ENCODE data around the gene SHMT1. TPM values are rescaled to one million over a fixed set of nuclear protein-coding genes. Genes with fewer than 3 reads are reported as not detected.
"Not testable (repeated sequence)": the region's sequence is repeated elsewhere in the genome, so short reads cannot be mapped to it uniquely, and the experiment has no call there.

SHMT1 gene
- total and polyA plus RNA-seq, 2 donors (not counting 1 experiment from before 2014, with no cell fraction given), result 11.9 to 12.6 TPM

DNA sequence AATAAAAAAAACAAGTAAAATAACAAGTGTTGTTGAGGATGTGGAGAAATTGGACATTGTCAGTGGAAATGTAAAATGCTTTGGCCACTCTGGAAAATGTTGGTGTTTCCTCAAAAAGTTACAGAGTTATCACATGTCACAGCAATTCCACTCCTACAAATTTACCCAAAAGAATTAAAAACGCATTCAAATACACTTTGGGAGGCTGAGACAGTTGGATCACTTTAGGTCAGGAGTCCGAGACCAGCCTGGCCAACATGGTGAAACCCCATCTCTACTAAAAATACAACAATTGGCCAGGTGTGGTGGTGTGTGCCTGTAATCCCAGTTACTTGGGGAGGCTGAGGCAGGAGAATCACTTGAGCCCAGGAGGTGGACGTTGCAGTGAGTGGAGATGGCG is 54.1 kb downstream of the SHMT1 start:
- DNase-seq (ENCODE audit: low read depth in 2 of 2), result no peak
- Histone ChIP-seq H3K27ac (ENCODE audit: insufficient read depth, low read length) (no peak overlapping the region), H3K27me3 (ENCODE audit: control insufficient read depth, insufficient read depth, low read length) (no peaks in the 10 kb centered on the region), H2AFZ (ENCODE audit: low read length) (no peak overlapping the region), H3K4me2 (ENCODE audit: extremely low read depth, insufficient read depth, low read length) (no peak overlapping the region), H3K36me3 (ENCODE audit: control insufficient read depth, insufficient read depth, low read length) (peaks cover 9% of the 10 kb centered on the region), H3K9ac (ENCODE audit: insufficient read depth, low read length) (no peak overlapping the region), H3K4me3 (replicated peaks in 1 of 4; ENCODE audit: control extremely low read depth in 1 of 4, insufficient read depth in 1 of 4, low read depth in 3 of 4, low read length in 4 of 4) (no peak overlapping the region), H3K4me1 (ENCODE audit: control insufficient read depth, extremely low read depth, insufficient read depth, low read length) (peaks cover 4% of the 10 kb centered on the region), H3K9me3 (ENCODE audit: control insufficient read depth, insufficient read depth, low read depth, low read length) (no peaks in the 10 kb centered on the region), H4K20me1 (ENCODE audit: control insufficient read depth, extremely low read depth, insufficient read depth, low read length) (no peaks in the 10 kb centered on the region), H3K79me2 (ENCODE audit: control insufficient read depth, insufficient read depth, low read length) (peaks cover 40% of the 10 kb centered on the region)
- TF ChIP-seq, protein P1, sequence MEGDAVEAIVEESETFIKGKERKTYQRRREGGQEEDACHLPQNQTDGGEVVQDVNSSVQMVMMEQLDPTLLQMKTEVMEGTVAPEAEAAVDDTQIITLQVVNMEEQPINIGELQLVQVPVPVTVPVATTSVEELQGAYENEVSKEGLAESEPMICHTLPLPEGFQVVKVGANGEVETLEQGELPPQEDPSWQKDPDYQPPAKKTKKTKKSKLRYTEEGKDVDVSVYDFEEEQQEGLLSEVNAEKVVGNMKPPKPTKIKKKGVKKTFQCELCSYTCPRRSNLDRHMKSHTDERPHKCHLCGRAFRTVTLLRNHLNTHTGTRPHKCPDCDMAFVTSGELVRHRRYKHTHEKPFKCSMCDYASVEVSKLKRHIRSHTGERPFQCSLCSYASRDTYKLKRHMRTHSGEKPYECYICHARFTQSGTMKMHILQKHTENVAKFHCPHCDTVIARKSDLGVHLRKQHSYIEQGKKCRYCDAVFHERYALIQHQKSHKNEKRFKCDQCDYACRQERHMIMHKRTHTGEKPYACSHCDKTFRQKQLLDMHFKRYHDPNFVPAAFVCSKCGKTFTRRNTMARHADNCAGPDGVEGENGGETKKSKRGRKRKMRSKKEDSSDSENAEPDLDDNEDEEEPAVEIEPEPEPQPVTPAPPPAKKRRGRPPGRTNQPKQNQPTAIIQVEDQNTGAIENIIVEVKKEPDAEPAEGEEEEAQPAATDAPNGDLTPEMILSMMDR (conservative IDR thresholded peaks at IDR 0.05 in 1 of 2, IDR thresholded peaks at IDR 0.05 in 1 of 2; ENCODE audit: low read depth in 1 of 2, low read length in 2 of 2), result no peak
- no peak for TF ChIP-seq EZH2 (IDR thresholded peaks at IDR 0.05; ENCODE audit: low read length, missing control alignments)

DNA sequence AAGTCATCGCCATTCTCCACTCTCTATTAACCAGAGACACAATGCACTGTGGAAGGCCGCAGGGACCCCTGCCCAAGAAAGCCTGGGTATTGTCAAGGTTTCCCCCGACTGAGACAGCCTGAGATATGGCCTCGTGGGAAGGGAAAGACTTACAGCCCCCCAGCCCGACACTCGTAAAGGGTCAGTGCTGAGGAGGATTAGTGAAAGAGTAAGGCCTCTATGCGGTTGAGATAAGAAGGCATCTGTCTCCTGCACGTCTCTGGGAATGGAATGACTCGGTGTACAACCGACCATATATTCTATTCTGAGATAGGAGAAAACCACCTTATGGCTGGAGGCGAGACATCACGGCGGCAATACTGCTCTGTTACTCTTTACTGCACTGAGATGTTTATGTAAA is 60.1 kb downstream of the SHMT1 start:
- not testable (repeated sequence) for H3K4me2 ChIP-seq (ENCODE audit: extremely low read depth, insufficient read depth, low read length); H3K9me3 ChIP-seq (ENCODE audit: control insufficient read depth, insufficient read depth, low read depth, low read length); H3K4me1 ChIP-seq (ENCODE audit: control insufficient read depth, extremely low read depth, insufficient read depth, low read length); DNase-seq (ENCODE audit: low read depth in 2 of 2); H4K20me1 ChIP-seq (ENCODE audit: control insufficient read depth, extremely low read depth, insufficient read depth, low read length); H3K79me2 ChIP-seq (ENCODE audit: control insufficient read depth, insufficient read depth, low read length); H3K9ac ChIP-seq (ENCODE audit: insufficient read depth, low read length); H3K4me3 ChIP-seq (replicated peaks in 1 of 4; ENCODE audit: control extremely low read depth in 1 of 4, insufficient read depth in 1 of 4, low read depth in 3 of 4, low read length in 4 of 4); H3K27me3 ChIP-seq (ENCODE audit: control insufficient read depth, insufficient read depth, low read length); H2AFZ ChIP-seq (ENCODE audit: low read length); H3K27ac ChIP-seq (ENCODE audit: insufficient read depth, low read length)
- peaks cover 10% of the 10 kb centered on the region for H3K36me3 ChIP-seq (ENCODE audit: control insufficient read depth, insufficient read depth, low read length)

DNA sequence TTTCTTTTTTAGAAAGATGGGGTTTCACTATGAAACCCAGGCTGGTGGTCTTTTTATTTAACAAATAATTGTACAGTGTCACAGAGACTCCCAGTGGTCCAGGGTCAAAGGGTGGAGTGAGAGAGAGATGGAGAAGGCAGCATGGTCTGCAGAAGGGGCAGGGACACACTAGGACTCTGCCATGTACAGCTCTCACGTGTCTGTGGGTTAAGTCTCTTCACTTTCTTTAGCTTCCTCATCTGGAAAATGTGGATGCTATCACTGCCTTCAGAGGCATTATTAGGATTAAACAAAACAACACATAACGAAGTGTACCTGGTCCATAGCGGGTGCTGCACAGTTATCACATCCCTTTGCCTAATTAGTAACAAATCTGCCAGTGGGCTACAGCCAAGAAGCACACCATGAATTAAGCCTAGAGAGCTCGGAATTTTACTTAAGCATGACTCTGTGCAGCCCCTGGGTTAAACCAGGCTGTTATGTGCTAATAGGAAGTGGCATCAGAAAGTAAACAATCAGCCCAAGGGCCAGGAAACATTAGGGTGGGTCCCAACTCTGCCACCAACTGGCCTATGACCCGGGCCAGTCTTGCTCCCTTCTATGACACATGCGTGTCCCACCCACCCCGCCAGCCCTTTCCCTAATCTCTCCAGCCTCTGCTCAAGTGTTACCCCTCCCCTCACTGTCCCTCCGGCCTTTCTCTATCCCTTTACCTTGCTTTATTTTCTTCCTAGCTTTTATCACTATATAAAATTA is 62.4 kb downstream of the SHMT1 start:
- Histone ChIP-seq H4K20me1 (ENCODE audit: control insufficient read depth, extremely low read depth, insufficient read depth, low read length) (no peaks in the 10 kb centered on the region), H3K36me3 (ENCODE audit: control insufficient read depth, insufficient read depth, low read length) (peaks cover 10% of the 10 kb centered on the region), H3K9me3 (ENCODE audit: control insufficient read depth, insufficient read depth, low read depth, low read length) (no peaks in the 10 kb centered on the region), H3K4me2 (ENCODE audit: extremely low read depth, insufficient read depth, low read length) (no peak overlapping the region), H3K4me1 (ENCODE audit: control insufficient read depth, extremely low read depth, insufficient read depth, low read length) (no peaks in the 10 kb centered on the region), H3K27me3 (ENCODE audit: control insufficient read depth, insufficient read depth, low read length) (no peaks in the 10 kb centered on the region), H2AFZ (ENCODE audit: low read length) (no peak overlapping the region), H3K4me3 (replicated peaks in 1 of 4; ENCODE audit: control extremely low read depth in 1 of 4, insufficient read depth in 1 of 4, low read depth in 3 of 4, low read length in 4 of 4) (no peak overlapping the region), H3K9ac (ENCODE audit: insufficient read depth, low read length) (no peak overlapping the region), H3K27ac (ENCODE audit: insufficient read depth, low read length) (no peak overlapping the region), H3K79me2 (ENCODE audit: control insufficient read depth, insufficient read depth, low read length) (no peaks in the 10 kb centered on the region)
- no peak for DNase-seq (ENCODE audit: low read depth in 2 of 2)
- no peak for TF ChIP-seq EZH2 (IDR thresholded peaks at IDR 0.05; ENCODE audit: low read length, missing control alignments)
- TF ChIP-seq, protein P1 (conservative IDR thresholded peaks at IDR 0.05 in 1 of 2, IDR thresholded peaks at IDR 0.05 in 1 of 2; ENCODE audit: low read depth in 1 of 2, low read length in 2 of 2), result no peak

DNA sequence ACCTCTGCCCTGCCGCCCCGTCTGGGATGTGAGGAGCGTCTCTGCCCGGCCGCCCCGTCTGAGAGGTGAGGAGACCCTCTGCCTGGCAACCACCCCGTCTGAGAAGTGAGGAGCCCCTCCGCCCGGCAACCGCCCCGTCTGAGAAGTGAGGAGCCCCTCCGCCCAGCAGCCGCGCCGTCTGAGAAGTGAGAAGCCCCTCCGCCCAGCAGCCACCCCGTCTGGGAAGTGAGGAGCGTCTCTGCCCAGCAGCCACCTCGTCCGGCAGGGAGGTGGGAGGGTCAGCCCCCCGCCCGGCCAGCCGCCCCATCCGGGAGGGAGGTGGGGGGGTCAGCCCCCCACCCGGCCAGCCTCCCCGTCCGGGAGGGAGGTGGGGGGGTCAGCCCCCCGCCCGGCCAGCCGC is 65.3 kb downstream of the SHMT1 start:
- DNase-seq (ENCODE audit: low read depth in 2 of 2); H3K79me2 ChIP-seq (ENCODE audit: control insufficient read depth, insufficient read depth, low read length); H3K4me1 ChIP-seq (ENCODE audit: control insufficient read depth, extremely low read depth, insufficient read depth, low read length); H3K9me3 ChIP-seq (ENCODE audit: control insufficient read depth, insufficient read depth, low read depth, low read length); H4K20me1 ChIP-seq (ENCODE audit: control insufficient read depth, extremely low read depth, insufficient read depth, low read length); H3K9ac ChIP-seq (ENCODE audit: insufficient read depth, low read length); H3K36me3 ChIP-seq (ENCODE audit: control insufficient read depth, insufficient read depth, low read length); H2AFZ ChIP-seq (ENCODE audit: low read length); H3K27me3 ChIP-seq (ENCODE audit: control insufficient read depth, insufficient read depth, low read length); H3K4me3 ChIP-seq (replicated peaks in 1 of 4; ENCODE audit: control extremely low read depth in 1 of 4, insufficient read depth in 1 of 4, low read depth in 3 of 4, low read length in 4 of 4); H3K27ac ChIP-seq (ENCODE audit: insufficient read depth, low read length); H3K4me2 ChIP-seq (ENCODE audit: extremely low read depth, insufficient read depth, low read length): not testable (repeated sequence)
